Stimulated activated CD8-positive, alpha-beta memory T cell treated with anti-CD3 and anti-CD28 coated beads, Interleukin-7, amount 100 ng/mL, for 1 hour (primary cell): ENCODE measurements around the gene CFC1.
"Not testable (repeated sequence)": the region's sequence is repeated elsewhere in the genome, so short reads cannot be mapped to it uniquely, and the experiment has no call there.

ENCODE experiments used
- DNase-seq, 2 donors: peaks; one replicate each; pipeline ENCODE4 v3.0.0-alpha.2; 2020; ENCODE audit warnings: low read depth in 2 of 2

Gene CFC1

GRCh38 chr2:130599393-130599792, at the start of gene CFC1:
Gene CFC1 (minus strand): TSS chr2:130599575. CDS start chr2:130599287, 288 bp downstream.
- DNase-seq: not testable (repeated sequence)

GRCh38 chr2:130641688-130642087, 42.3 kb upstream of the CFC1 start:
- DNase-seq: not testable (repeated sequence)

- not testable (repeated sequence) for DNase-seq
These were observed 39.6 kb upstream of the CFC1 start for GRCh38 chr2:130638973-130639372.

GRCh38 chr2:130628784-130629475, 29.6 kb upstream of the CFC1 start:
- DNase-seq: not testable (repeated sequence)

- DNase-seq: not testable (repeated sequence)
These were observed 11.8 kb upstream of the CFC1 start, which contains the start of gene POTEJ for GRCh38 chr2:130611140-130611539. Gene POTEJ (plus strand): TSS chr2:130611440. CDS start chr2:130611533, 93 bp downstream.

GRCh38 chr2:130610486-130610885, 11.1 kb upstream of the CFC1 start:
- not testable (repeated sequence) for DNase-seq

- DNase-seq: not testable (repeated sequence)
These were observed 9.9 kb upstream of the CFC1 start for GRCh38 chr2:130609002-130609920.

GRCh38 chr2:130608276-130609001, 9.1 kb upstream of the CFC1 start:
- not testable (repeated sequence) for DNase-seq

- DNase-seq: not testable (repeated sequence)
These were observed 2.4 kb upstream of the CFC1 start for GRCh38 chr2:130601648-130602302.

GRCh38 chr2:130599926-130600325, 551 bp upstream of the CFC1 start:
- DNase-seq: not testable (repeated sequence)

GRCh38 chr2:130598463-130598862, 912 bp downstream of the CFC1 start:
- not testable (repeated sequence) for DNase-seq

- DNase-seq: not testable (repeated sequence)
These were observed 1.4 kb downstream of the CFC1 start for GRCh38 chr2:130597994-130598393.

GRCh38 chr2:130596757-130597156, 2.6 kb downstream of the CFC1 start:
- DNase-seq: not testable (repeated sequence)

- DNase-seq: not testable (repeated sequence)
These were observed 5.4 kb downstream of the CFC1 start for GRCh38 chr2:130594011-130594410.

GRCh38 chr2:130592791-130593414, 6.5 kb downstream of the CFC1 start:
- not testable (repeated sequence) for DNase-seq

GRCh38 chr2:130590842-130591359, 8.5 kb downstream of the CFC1 start:
- not testable (repeated sequence) for DNase-seq

GRCh38 chr2:130590170-130590841, 9.1 kb downstream of the CFC1 start:
- not testable (repeated sequence) for DNase-seq

GRCh38 chr2:130588688-130589458, 10.5 kb downstream of the CFC1 start:
- not testable (repeated sequence) for DNase-seq

- not testable (repeated sequence) for DNase-seq
These were observed 14.6 kb downstream of the CFC1 start for GRCh38 chr2:130584726-130585125.
